ENCODE results near the gene NMU.

The NMU gene

DNA sequence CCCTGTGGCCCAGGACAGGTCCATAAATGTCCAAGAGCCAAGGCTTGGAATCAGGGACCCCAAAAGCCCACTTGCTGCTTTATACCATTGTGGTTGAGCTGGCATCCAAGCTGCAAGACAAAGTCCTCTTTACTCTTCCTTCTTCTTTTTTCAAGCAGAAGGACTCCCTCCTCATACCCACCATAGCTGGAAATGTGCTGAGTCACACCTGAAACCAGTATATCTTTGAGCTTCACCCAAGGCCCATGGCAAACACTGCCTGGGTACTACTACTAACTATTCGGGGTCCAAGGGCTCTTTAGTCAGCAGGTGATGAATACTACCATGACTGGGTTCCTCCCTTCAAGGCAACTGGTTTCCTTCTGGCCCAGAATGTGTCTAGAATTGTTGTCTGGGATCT, 37.3 kb upstream of the NMU start:
- no peak for DNase-seq
- Mint-ChIP-seq H3K4me3 (no peak overlapping the region), H3K9me3 (peaks cover 47% of the 10 kb centered on the region), H3K27ac (no peak overlapping the region), H3K27me3 (ENCODE audit: low read depth, poor library complexity) (peaks cover 3% of the 10 kb centered on the region), H3K4me1 (peaks cover 21% of the 10 kb centered on the region), H3K36me3 (ENCODE audit: low read depth) (peaks cover 22% of the 10 kb centered on the region)
- TF ChIP-seq, protein P1, sequence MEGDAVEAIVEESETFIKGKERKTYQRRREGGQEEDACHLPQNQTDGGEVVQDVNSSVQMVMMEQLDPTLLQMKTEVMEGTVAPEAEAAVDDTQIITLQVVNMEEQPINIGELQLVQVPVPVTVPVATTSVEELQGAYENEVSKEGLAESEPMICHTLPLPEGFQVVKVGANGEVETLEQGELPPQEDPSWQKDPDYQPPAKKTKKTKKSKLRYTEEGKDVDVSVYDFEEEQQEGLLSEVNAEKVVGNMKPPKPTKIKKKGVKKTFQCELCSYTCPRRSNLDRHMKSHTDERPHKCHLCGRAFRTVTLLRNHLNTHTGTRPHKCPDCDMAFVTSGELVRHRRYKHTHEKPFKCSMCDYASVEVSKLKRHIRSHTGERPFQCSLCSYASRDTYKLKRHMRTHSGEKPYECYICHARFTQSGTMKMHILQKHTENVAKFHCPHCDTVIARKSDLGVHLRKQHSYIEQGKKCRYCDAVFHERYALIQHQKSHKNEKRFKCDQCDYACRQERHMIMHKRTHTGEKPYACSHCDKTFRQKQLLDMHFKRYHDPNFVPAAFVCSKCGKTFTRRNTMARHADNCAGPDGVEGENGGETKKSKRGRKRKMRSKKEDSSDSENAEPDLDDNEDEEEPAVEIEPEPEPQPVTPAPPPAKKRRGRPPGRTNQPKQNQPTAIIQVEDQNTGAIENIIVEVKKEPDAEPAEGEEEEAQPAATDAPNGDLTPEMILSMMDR (IDR thresholded peaks at IDR 0.05), result no peak

DNA sequence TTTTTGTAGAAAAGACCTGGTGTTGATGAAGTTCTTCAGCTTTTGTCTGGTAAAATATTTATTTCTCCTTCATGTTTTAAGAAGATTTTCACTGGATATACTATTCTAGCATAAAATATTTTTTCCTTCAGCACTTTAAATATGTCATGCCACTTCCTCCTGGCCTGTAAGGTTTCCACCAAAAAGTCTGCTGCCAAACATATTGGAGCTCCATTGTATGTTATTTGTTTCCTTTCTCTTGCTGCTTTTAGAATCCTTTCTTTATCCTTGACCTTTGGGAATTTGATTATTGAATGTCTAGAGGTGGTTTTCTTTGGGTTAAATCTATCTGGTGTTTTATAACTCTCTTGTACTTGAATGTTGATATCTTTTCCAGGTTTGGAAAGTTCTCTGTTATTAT, 35.6 kb upstream of the NMU start:
- no peak overlapping the region for H3K4me3 Mint-ChIP-seq
- H3K36me3 Mint-ChIP-seq (ENCODE audit: low read depth), result peaks cover 13% of the 10 kb centered on the region
- H3K9me3 Mint-ChIP-seq, result peaks cover 30% of the 10 kb centered on the region

DNA sequence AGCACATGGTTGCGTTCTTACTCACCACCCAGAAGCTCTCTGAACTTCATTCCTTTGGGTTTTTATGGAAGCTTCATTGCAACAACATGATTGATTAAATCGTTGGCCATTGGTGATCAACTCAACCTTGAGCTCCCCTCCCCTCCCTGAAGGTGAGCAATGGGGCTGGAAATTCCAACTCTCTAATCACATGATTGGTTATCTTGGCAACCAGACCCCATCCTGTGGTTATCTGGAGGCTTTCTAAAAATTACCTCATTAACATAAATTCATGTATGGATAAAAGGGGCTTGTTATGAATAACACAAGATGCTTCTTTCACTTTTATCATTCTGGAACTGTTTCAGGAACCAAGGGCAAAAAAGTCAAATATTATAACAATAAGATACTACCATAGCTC, 34.6 kb upstream of the NMU start:
- no peak for DNase-seq
- peaks cover 23% of the 10 kb centered on the region for H3K9me3 Mint-ChIP-seq
- TF ChIP-seq, protein P1 (IDR thresholded peaks at IDR 0.05), result no peak
- H3K4me1 Mint-ChIP-seq, result peaks cover 18% of the 10 kb centered on the region
- H3K36me3 Mint-ChIP-seq (ENCODE audit: low read depth), result peaks cover 7% of the 10 kb centered on the region
- no peak overlapping the region for H3K27ac Mint-ChIP-seq
- no peak overlapping the region for H3K4me3 Mint-ChIP-seq
- H3K27me3 Mint-ChIP-seq (ENCODE audit: low read depth, poor library complexity), result peaks cover under 1% of the 10 kb centered on the region

More for the DNA sequence above, 35.6 kb upstream of the NMU start:
- TF ChIP-seq, protein P1 (IDR thresholded peaks at IDR 0.05), result no peak
- Mint-ChIP-seq H3K27ac (no peak overlapping the region), H3K27me3 (ENCODE audit: low read depth, poor library complexity) (peaks cover 3% of the 10 kb centered on the region), H3K4me1 (peaks cover 21% of the 10 kb centered on the region)
- DNase-seq, result no peak

DNA sequence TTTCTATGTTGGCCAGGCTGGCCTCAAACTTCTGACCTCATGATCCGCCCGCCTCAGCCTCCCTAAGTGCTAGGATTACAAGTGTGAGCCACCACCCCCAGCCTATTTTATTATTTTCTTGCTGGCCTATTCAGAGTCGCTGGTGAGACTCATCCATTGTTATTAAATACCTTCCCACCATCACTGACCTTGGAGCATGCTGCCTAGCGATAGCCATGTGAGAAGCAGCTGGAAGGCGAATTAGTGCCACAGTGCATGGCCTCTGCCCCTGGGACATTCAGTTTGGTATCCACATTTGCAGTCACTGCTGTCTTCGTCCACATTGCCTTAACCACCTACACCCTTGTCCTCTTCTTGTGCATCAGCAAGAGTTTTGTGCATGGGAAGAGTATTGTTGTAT, 32.4 kb upstream of the NMU start:
- peaks cover 7% of the 10 kb centered on the region for H3K36me3 Mint-ChIP-seq (ENCODE audit: low read depth)
- H3K4me1 Mint-ChIP-seq, result peaks cover 6% of the 10 kb centered on the region
- TF ChIP-seq, protein P1 (IDR thresholded peaks at IDR 0.05), result no peak
- H3K27me3 Mint-ChIP-seq (ENCODE audit: low read depth, poor library complexity), result peaks cover 4% of the 10 kb centered on the region
- H3K9me3 Mint-ChIP-seq, result peaks cover 17% of the 10 kb centered on the region
- no peak overlapping the region for H3K27ac Mint-ChIP-seq
- H3K4me3 Mint-ChIP-seq, result no peak overlapping the region
- DNase-seq, result no peak

DNA sequence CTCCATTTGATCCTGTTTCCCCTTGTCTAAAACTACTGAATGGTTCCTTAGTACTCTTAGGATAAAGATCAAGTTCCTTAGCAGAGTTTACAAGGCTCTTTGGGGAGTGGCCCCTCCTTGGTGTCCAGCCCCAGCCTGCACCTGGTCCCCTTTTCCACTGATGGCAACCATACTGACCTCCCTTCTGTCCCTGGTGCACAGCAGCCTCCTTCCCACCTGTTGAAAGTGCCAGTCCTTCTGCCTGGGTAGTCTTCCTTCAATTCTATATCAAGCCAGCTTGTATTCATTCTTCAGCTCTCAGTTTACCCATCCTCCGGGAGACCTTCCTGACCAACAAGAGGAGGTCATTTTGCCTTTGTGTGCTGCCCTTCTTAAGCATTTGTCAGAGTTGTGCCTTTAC, 30.4 kb upstream of the NMU start:
- no peaks in the 10 kb centered on the region for H3K36me3 Mint-ChIP-seq (ENCODE audit: low read depth)
- TF ChIP-seq, protein P1 (IDR thresholded peaks at IDR 0.05), result no peak
- H3K27me3 Mint-ChIP-seq (ENCODE audit: low read depth, poor library complexity), result peaks cover 4% of the 10 kb centered on the region
- H3K4me1 Mint-ChIP-seq, result peaks cover 6% of the 10 kb centered on the region
- H3K9me3 Mint-ChIP-seq, result peaks cover 3% of the 10 kb centered on the region
- no peak for DNase-seq
- no peak overlapping the region for H3K4me3 Mint-ChIP-seq
- H3K27ac Mint-ChIP-seq, result no peak overlapping the region

DNA sequence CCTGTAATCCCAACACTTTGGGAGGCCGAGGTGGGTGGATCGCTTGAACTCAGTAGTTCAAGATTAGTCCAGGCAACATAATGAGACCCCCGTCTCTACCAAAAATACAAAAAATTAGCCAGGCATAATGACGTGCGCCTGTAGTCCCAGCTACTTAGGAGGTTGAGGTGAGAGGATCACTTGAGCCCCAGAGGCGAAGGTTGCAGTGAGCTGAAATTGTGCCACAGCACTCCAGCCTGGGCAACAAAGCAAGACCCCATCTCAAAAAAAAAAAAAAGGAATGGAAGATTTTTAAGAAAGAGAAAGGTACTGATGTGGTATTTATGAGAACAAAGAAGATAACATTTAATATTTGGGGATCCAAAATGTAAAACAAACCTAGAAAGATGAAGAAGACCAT, 27.0 kb upstream of the NMU start:
- Mint-ChIP-seq H3K4me3 (no peak overlapping the region), H3K27me3 (ENCODE audit: low read depth, poor library complexity) (peaks cover 4% of the 10 kb centered on the region)

More for the DNA sequence above, 27.0 kb upstream of the NMU start:
- DNase-seq, result no peak
- Mint-ChIP-seq H3K4me1 (no peaks in the 10 kb centered on the region), H3K27ac (no peak overlapping the region), H3K36me3 (ENCODE audit: low read depth) (no peaks in the 10 kb centered on the region), H3K9me3 (no peaks in the 10 kb centered on the region)
- TF ChIP-seq, protein P1 (IDR thresholded peaks at IDR 0.05), result no peak
